ENCODE measurements around the gene PTPRK. TPM values are rescaled to one million over a fixed set of nuclear protein-coding genes. Genes with fewer than 3 reads are reported as not detected.

Gene PTPRK
- total and polyA plus RNA-seq, 2 donors = 26.7 to 134 TPM

DNA sequence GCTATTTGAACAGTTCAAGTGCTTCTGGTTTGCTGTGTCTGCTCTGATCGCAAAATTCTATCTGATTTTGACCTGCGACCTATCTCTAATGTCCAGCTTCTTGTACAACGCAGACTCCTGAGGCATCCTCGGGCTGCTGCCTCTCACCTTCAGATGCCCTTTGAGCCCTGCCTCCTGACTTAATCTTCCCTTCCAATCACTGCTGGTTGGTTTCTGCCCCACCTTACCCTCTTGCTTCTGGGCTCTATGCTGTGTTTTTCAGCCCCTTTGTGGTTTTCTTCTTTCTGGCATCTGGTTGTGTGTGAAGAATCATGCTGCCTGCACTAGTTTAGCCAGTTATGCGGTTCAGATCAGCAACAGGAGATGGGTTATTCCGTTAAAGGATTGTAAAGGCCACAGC, 488.4 kb downstream of the PTPRK start:
- no peak for DNase-seq (ENCODE audit: extremely low spot score)
- H3K4me1 ChIP-seq (ENCODE audit: insufficient read depth) = no peaks in the 10 kb centered on the region
- no peak overlapping the region for H3K27ac ChIP-seq (ENCODE audit: low read depth)
- 86% methylated on average over 6 of the region's 6 CpGs for WGBS
- no peaks in the 10 kb centered on the region for H3K36me3 ChIP-seq (ENCODE audit: insufficient read depth)
- no peak overlapping the region for H3K4me3 ChIP-seq (ENCODE audit: low read depth, low read length)

DNA sequence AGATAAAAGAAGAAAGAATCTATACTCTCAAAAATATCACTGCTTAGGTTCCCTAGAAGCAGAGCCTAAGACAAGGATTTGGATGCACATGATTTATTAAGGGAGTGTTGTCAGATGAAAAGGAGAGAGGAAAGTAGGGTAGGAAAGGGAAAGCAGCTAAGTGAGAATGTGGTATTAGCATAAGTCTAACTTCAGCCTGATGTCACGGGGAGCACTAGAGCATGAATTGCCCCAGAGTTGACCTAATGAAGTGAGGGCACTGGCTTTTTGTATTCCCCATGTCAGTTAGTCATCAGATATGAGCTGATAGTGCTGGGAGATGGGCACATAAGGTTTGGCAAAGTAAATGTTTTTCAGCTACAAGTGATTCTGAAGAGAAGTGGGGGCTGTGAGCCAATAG, 490.6 kb downstream of the PTPRK start:
- no peak for DNase-seq (ENCODE audit: extremely low spot score)
- H3K4me3 ChIP-seq (ENCODE audit: low read depth, low read length) = no peak overlapping the region
- WGBS = 95% methylated on average over 1 of the region's 1 CpG

DNA sequence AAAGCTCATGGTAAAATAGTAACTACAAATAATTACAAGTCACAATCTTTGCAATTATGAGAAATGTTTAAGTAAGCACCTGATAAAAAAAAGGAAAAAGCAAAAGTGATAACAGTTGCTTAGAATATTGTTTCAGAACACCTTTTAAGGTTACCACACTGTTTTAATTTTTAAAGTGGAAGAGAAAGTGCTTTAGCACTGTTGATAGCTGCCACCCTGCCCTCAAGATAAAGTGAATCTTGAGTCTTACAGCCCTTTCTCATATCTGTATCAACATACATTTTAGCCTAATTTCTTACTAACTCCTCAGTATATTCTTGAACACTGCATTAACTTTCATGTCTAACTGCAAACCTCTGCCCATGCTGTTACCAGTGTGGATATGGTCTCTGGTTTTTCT, 492.2 kb downstream of the PTPRK start:
- no peaks in the 10 kb centered on the region for H3K4me1 ChIP-seq (ENCODE audit: insufficient read depth)
- H3K4me3 ChIP-seq (ENCODE audit: low read depth, low read length) = no peak overlapping the region
- no peak for DNase-seq (ENCODE audit: extremely low spot score)
- no peak overlapping the region for H3K27ac ChIP-seq (ENCODE audit: low read depth)
- H3K36me3 ChIP-seq (ENCODE audit: insufficient read depth) = no peaks in the 10 kb centered on the region

More for the DNA sequence above, 490.6 kb downstream of the PTPRK start:
- no peaks in the 10 kb centered on the region for H3K36me3 ChIP-seq (ENCODE audit: insufficient read depth)
- no peaks in the 10 kb centered on the region for H3K4me1 ChIP-seq (ENCODE audit: insufficient read depth)
- no peak overlapping the region for H3K27ac ChIP-seq (ENCODE audit: low read depth)

DNA sequence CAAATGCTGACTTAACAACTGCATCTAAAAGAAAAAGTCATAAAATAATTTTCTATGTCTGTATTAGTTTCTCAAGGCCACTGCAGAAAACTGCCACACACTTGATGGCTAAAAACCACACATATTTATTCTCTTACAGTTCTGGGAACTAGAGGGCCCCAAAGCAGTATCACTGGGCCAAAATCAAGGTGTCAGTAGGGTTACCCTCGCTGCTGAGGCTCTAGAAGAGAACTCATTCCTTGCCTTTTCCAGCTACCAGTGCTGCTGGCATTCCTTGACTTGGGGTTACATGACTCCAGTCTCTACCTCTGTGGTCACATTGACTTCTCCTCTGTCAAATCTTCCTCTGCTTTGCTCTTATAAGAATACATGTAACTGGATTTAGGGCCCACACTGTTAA, 494.9 kb downstream of the PTPRK start:
- H3K27ac ChIP-seq (ENCODE audit: low read depth) = no peak overlapping the region
- no peak overlapping the region for H3K4me3 ChIP-seq (ENCODE audit: low read depth, low read length)
- H3K4me1 ChIP-seq (ENCODE audit: insufficient read depth) = no peaks in the 10 kb centered on the region
- no peak for DNase-seq (ENCODE audit: extremely low spot score)
- 96% methylated on average over 1 of the region's 1 CpG for WGBS
- peaks cover 2% of the 10 kb centered on the region for H3K36me3 ChIP-seq (ENCODE audit: insufficient read depth)

DNA sequence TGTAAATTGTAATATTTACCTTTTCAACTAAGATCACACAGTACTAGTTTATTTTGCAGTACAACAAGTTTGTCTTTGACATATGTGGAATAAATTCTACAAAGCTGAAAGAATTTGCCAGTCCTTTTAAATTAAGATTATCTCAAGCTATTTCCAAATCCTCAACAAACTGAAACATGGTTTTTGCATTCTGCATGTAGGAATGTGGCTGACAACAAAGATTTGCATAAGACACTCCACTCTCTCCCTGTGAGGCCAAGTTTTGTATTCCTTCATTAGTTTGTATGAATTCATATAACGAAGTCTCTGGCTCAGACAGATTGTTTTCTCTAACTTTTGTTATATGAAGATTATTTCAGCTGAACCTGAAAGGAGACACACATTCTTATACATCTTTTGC, 495.4 kb downstream of the PTPRK start:
- Histone ChIP-seq H3K4me3 (ENCODE audit: low read depth, low read length) (no peak overlapping the region), H3K36me3 (ENCODE audit: insufficient read depth) (peaks cover 2% of the 10 kb centered on the region), H3K4me1 (ENCODE audit: insufficient read depth) (no peaks in the 10 kb centered on the region), H3K27ac (ENCODE audit: low read depth) (no peak overlapping the region)
- WGBS = 87% methylated on average over 1 of the region's 1 CpG
- DNase-seq (ENCODE audit: extremely low spot score) = no peak

DNA sequence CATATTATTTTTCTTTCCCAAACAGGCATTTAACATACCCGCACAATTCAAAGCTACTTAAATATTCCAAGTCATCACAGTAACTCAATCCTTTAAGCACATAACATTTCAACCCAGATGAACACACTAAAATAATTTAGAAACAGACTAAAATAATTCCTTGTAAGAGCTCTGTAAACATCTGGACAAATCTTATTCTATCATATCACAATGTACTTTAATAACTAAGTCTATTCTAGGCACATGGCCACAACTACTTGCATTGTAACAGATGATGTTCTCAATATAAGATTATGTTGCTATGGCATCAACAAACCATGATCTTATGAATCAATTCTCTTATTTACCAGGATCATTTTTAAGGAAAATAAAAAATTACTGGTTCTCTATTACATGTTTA, 496.4 kb downstream of the PTPRK start:
- Histone ChIP-seq H3K27ac (ENCODE audit: low read depth) (no peak overlapping the region), H3K4me1 (ENCODE audit: insufficient read depth) (no peaks in the 10 kb centered on the region), H3K4me3 (ENCODE audit: low read depth, low read length) (no peak overlapping the region), H3K36me3 (ENCODE audit: insufficient read depth) (peaks cover 2% of the 10 kb centered on the region)
- 72% methylated on average over 1 of the region's 1 CpG for WGBS
- no peak for DNase-seq (ENCODE audit: extremely low spot score)

DNA sequence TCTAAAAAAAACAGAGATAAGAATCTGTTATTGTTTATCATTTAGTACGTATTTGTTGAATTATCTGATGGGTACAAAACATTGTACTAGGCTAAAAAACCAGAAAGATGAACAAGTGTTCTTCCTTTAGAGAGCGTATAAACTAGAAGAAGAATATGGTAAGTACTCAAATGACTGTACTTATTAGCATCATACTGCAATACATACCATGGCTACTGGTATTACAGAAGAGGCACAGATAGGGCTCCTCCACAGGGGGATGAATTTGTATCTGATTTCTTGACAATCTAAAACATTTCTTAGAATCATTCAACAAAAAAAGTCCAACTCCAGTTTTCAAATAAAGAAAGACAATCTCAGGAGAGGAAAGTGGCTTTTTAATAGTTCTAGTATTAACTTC, 501.6 kb downstream of the PTPRK start:
- Histone ChIP-seq H3K4me1 (ENCODE audit: insufficient read depth) (no peaks in the 10 kb centered on the region), H3K27ac (ENCODE audit: low read depth) (no peak overlapping the region), H3K36me3 (ENCODE audit: insufficient read depth) (peaks cover 2% of the 10 kb centered on the region), H3K4me3 (ENCODE audit: low read depth, low read length) (no peak overlapping the region)
- WGBS = 88% methylated on average over 2 of the region's 2 CpGs
- no peak for DNase-seq (ENCODE audit: extremely low spot score)

DNA sequence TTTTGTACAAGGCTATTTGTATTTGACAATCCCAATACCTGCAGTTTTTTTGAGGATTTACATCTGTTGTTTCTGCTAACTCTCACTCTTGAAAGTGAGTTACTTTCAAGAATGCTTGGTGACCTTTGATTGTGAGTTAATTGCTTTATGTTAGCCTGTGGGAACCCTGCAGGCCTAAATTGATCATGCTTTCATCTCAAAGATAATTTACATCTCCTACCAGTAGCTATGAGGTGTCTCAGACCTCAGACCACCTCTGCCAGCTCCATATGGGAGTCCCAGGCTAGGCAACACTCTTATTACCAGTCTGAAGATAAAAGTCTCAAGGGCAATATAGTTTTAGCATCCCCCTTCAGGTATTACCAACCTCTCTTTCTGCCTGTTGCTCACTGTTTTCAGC, 503.1 kb downstream of the PTPRK start:
- no peak for DNase-seq (ENCODE audit: extremely low spot score)
- no peaks in the 10 kb centered on the region for H3K4me1 ChIP-seq (ENCODE audit: insufficient read depth)
- no peak overlapping the region for H3K27ac ChIP-seq (ENCODE audit: low read depth)
- no peak overlapping the region for H3K4me3 ChIP-seq (ENCODE audit: low read depth, low read length)
- H3K36me3 ChIP-seq (ENCODE audit: insufficient read depth) = peaks cover 2% of the 10 kb centered on the region

DNA sequence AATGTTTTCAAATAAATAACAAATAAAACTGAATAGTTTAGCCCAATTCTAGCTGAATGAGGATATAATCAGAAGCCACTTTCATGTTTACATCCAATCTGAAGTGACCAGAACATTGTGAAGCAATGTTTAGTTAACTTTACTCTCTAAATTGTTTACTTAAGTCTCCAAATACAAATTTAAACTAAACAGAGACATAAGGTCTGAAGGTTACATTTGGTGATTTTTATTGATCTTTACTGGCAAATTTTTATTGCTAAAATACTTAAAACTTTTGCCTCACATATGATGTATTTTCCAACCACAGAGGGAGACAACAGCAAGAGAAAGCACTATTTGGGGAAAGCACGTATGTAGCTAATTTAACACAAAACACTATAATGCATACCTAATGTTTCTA, 512.7 kb downstream of the PTPRK start:
- H3K4me3 ChIP-seq (ENCODE audit: low read depth, low read length) = no peak overlapping the region
- no peaks in the 10 kb centered on the region for H3K4me1 ChIP-seq (ENCODE audit: insufficient read depth)
- no peaks in the 10 kb centered on the region for H3K36me3 ChIP-seq (ENCODE audit: insufficient read depth)
- 87% methylated on average over 1 of the region's 1 CpG for WGBS
- no peak for DNase-seq (ENCODE audit: extremely low spot score)
- H3K27ac ChIP-seq (ENCODE audit: low read depth) = no peak overlapping the region

DNA sequence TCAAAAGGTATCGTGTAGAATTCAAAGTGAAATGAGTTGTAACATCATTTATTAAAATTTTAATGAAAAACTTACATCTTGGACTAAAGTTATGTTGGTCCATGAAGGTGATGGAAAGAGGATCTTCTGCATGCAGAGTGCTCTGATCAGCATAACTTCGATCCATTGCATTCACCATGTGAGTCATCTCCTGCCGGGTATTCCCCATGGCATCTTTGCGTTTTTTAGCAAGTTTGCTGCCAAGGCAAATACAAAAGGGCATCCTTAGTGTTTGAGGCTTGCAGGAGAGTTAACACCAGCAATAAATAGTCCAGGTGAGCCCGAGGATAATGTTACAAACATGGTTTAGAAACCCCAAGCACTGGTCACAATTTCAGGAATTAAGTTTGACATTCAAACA, 515.4 kb downstream of the PTPRK start:
- WGBS = 90% methylated on average over 5 of the region's 5 CpGs
- no peaks in the 10 kb centered on the region for H3K36me3 ChIP-seq (ENCODE audit: insufficient read depth)
- no peak overlapping the region for H3K4me3 ChIP-seq (ENCODE audit: low read depth, low read length)

DNA sequence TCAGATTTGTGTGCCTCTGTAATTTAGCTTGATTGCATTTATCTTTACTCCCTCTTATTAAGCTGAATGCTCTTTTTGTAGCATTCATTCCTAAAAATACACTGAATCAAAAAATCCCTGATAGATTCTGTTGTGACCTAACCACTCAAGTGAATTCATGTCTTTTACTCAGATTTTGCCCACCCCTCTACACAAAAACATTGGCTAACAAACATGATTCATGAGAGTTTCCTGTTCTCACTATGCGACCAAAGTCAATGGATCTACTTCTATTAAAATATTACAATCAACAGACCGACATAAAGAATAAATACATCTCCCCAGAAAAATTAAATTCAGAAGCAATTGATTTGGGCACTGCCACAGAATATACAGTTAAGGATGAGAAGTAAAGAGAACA, 520.0 kb downstream of the PTPRK start:
- H3K27ac ChIP-seq (ENCODE audit: low read depth) = no peak overlapping the region
- H3K4me3 ChIP-seq (ENCODE audit: low read depth, low read length) = no peak overlapping the region
- 90% methylated on average over 2 of the region's 2 CpGs for WGBS
- no peak for DNase-seq (ENCODE audit: extremely low spot score)
- H3K4me1 ChIP-seq (ENCODE audit: insufficient read depth) = no peaks in the 10 kb centered on the region
- no peaks in the 10 kb centered on the region for H3K36me3 ChIP-seq (ENCODE audit: insufficient read depth)

More for the DNA sequence above, 515.4 kb downstream of the PTPRK start:
- Histone ChIP-seq H3K27ac (ENCODE audit: low read depth) (no peak overlapping the region), H3K4me1 (ENCODE audit: insufficient read depth) (no peaks in the 10 kb centered on the region)
- no peak for DNase-seq (ENCODE audit: extremely low spot score)

DNA sequence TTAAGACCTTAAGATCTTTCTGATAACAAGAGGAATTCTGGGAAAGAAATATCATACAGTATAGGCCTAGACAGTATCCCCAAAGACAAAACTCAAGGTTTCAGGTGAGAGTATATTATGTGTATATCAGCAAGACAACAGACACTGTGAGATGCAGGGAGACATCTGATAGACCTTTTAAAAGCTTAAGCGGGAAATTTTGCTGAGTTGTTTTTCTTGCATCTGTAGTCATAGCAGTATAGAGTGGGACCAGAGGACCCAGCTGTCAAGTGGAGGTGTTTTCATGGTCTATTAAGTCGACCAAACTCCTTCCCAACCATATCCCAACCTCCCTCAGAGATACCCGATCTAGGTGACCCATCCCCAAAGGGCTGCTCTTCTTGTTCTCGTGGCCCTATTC, 521.4 kb downstream of the PTPRK start:
- H3K4me1 ChIP-seq (ENCODE audit: insufficient read depth) = no peaks in the 10 kb centered on the region
- 92% methylated on average over 4 of the region's 4 CpGs for WGBS
- H3K36me3 ChIP-seq (ENCODE audit: insufficient read depth) = no peaks in the 10 kb centered on the region
- H3K4me3 ChIP-seq (ENCODE audit: low read depth, low read length) = no peak overlapping the region
- DNase-seq (ENCODE audit: extremely low spot score) = no peak
- H3K27ac ChIP-seq (ENCODE audit: low read depth) = no peak overlapping the region

DNA sequence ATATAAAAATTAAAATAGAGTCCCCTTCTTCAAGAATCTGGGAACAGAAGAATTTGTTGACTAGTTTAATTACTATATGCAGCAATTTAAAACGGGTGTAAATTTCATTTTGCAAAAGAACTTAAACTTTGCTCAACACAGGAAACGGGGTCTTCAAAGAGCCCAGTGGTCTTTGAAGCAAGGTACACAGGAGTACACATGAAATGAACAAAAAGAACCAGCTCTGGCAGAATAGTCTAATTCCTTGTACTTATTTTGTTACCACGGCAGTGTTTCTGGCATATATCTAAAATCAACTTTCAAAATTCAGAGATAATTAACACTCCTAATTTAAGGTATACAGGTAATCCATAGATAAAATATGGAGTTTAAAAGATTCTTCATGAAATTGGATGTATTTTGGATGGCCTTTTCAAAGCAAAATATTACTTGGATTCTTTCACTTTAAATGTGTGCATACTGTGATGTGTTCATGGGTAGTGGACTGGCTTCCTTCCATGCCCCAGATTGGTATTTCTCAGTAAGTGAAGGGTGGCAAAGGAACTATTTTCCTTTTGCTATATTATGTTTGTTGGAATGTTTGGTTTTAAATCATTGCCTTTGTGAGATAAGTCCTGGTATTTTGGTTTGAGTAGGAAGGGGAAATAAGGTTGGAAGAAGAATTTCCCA, 522.8 kb downstream of the PTPRK start:
- no peaks in the 10 kb centered on the region for H3K36me3 ChIP-seq (ENCODE audit: insufficient read depth)
- no peak for DNase-seq (ENCODE audit: extremely low spot score)
- no peak overlapping the region for H3K4me3 ChIP-seq (ENCODE audit: low read depth, low read length)
- H3K4me1 ChIP-seq (ENCODE audit: insufficient read depth) = no peaks in the 10 kb centered on the region
- 92% methylated on average over 3 of the region's 3 CpGs for WGBS
- H3K27ac ChIP-seq (ENCODE audit: low read depth) = no peak overlapping the region

DNA sequence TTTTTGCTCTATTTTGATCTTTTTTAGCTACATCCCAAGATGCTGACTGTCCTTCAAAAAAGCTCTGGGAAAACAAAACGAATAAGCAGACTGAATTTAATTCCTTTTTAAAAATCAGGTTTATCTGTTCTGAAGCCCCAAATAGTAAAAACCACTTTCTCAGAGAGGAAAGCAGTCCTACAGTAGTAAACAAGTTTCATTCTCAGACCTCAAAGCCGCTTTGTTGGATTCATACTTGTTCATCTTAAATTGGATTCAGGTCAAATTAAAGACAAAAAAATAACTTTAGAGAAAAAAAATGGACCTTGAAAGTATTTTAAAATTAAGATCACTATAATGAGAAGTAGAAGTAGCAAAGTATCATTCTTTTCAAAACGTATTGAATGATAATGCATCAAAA, 523.5 kb downstream of the PTPRK start:
- 94% methylated on average over 3 of the region's 3 CpGs for WGBS
- H3K4me1 ChIP-seq (ENCODE audit: insufficient read depth) = no peaks in the 10 kb centered on the region
- H3K27ac ChIP-seq (ENCODE audit: low read depth) = no peak overlapping the region
- no peaks in the 10 kb centered on the region for H3K36me3 ChIP-seq (ENCODE audit: insufficient read depth)
- no peak overlapping the region for H3K4me3 ChIP-seq (ENCODE audit: low read depth, low read length)
- DNase-seq (ENCODE audit: extremely low spot score) = no peak

DNA sequence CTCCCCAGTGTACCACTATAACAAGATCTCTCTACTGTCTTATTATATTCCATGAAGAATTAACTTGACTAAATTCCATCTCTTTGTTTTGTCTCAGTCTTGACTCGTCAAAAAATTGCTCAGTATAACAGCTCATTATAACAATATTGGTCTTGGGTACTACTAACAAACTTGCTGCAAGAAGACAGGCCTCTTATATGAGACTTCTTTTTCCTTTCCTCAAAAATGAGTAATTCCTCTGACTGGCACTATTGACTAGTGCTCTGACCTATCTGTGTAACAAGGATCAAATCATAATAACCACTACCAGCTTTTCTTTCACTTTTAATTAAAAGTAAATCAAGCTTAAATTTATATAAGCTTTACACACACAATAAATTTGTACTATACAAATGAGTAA, 528.3 kb downstream of the PTPRK start:
- WGBS = 92% methylated on average over 1 of the region's 1 CpG
- no peak for DNase-seq (ENCODE audit: extremely low spot score)
- no peak overlapping the region for H3K27ac ChIP-seq (ENCODE audit: low read depth)
- no peak overlapping the region for H3K4me3 ChIP-seq (ENCODE audit: low read depth, low read length)
- no peaks in the 10 kb centered on the region for H3K4me1 ChIP-seq (ENCODE audit: insufficient read depth)
- H3K36me3 ChIP-seq (ENCODE audit: insufficient read depth) = no peaks in the 10 kb centered on the region

All from urinary bladder (tissue), 4 donors.